Fibroblast of lung (primary cell): Measurements from ENCODE around the gene MYO5B. TPM values are rescaled to one million over a fixed set of nuclear protein-coding genes. Genes with fewer than 3 reads are reported as not detected.

Experiments used
- DNase-seq, 2 donors: peaks; one replicate each; pipeline versions ENCODE4 v3.0.0 to v3.0.0-alpha.2; 2010; ENCODE audit warnings: low read depth in 2 of 2
- H2AFZ ChIP-seq: 2 replicates; pipeline ENCODE4 v1.5.1; 2012; ENCODE audit warnings: low read length, control low read depth, inconsistent platforms
- H3K27ac ChIP-seq: 2 replicates; pipeline ENCODE4 v1.5.1; 2011; ENCODE audit warnings: low read length, control low read depth; ENCODE audit not compliant: insufficient read depth
- H3K27me3 ChIP-seq: 2 replicates; pipeline ENCODE4 v1.5.1; 2011; ENCODE audit warnings: mild to moderate bottlenecking, low read length; ENCODE audit not compliant: control insufficient read depth, insufficient read depth
- H3K36me3 ChIP-seq: 2 replicates; pipeline ENCODE4 v1.5.1; 2011; ENCODE audit warnings: low read length; ENCODE audit not compliant: control insufficient read depth, insufficient read depth
- H3K4me1 ChIP-seq: 2 replicates; pipeline ENCODE4 v1.5.1; 2011; ENCODE audit warnings: low read length; ENCODE audit not compliant: control insufficient read depth, insufficient read depth; ENCODE audit errors: extremely low read depth
- H3K4me2 ChIP-seq: 2 replicates; pipeline ENCODE4 v1.5.1; 2011; ENCODE audit warnings: low read length, control low read depth; ENCODE audit not compliant: insufficient read depth; ENCODE audit errors: extremely low read depth
- H3K4me3 ChIP-seq, 4 experiments: fragments of 200-600 bp in 1 of 4; sonication (generic) in 1 of 4; replicated peaks in 1 of 4; 2 replicates each; pipeline ENCODE4 v1.5.1; 2011 to 2016; ENCODE audit warnings: low read length in 4 of 4, low read depth in 3 of 4, mild to moderate bottlenecking in 3 of 4, control low read depth in 2 of 4, inconsistent platforms in 1 of 4, mixed read lengths in 1 of 4; ENCODE audit not compliant: insufficient read depth in 1 of 4; ENCODE audit errors: control extremely low read depth in 1 of 4
- H3K79me2 ChIP-seq: 2 replicates; pipeline ENCODE4 v1.5.1; 2012; ENCODE audit warnings: mild to moderate bottlenecking, low read length, inconsistent platforms; ENCODE audit not compliant: control insufficient read depth, insufficient read depth
- H3K9ac ChIP-seq: 2 replicates; pipeline ENCODE4 v1.5.1; 2011; ENCODE audit warnings: mild to moderate bottlenecking, low read length, control low read depth; ENCODE audit not compliant: insufficient read depth
- H3K9me3 ChIP-seq: 2 replicates; pipeline ENCODE4 v1.5.1; 2012; ENCODE audit warnings: low read depth, low read length; ENCODE audit not compliant: control insufficient read depth, insufficient read depth
- H4K20me1 ChIP-seq: 2 replicates; pipeline ENCODE4 v1.5.1; 2011; ENCODE audit warnings: low read length; ENCODE audit not compliant: control insufficient read depth, insufficient read depth; ENCODE audit errors: extremely low read depth
- CTCF ChIP-seq, 2 donors: IDR thresholded peaks in 1 of 2; conservative IDR thresholded peaks in 1 of 2; 1 replicate in 1 of 2; 2 replicates in 1 of 2; pipeline ENCODE4 v1.5.1; 2011 to 2012; ENCODE audit warnings: low read length in 2 of 2, control low read depth in 1 of 2, inconsistent platforms in 1 of 2, low read depth in 1 of 2, mild to moderate bottlenecking in 1 of 2
- EZH2 ChIP-seq: IDR thresholded peaks from 2 replicates; pipeline ENCODE4 v1.5.1; 2012; ENCODE audit warnings: low read length, control low read depth, mild to moderate bottlenecking; ENCODE audit errors: missing control alignments
- polyA plus RNA-seq, 2 donors: library from polyadenylated mRNA; depleted of rRNA in 1 of 2; stranded (reverse) in 1 of 2; unstranded in 1 of 2; fragments of >200 nt; gene quantifications; 2 replicates each; pipeline ENCODE4 v1.2.1, GENCODE V29; 2011 to 2012; ENCODE audit warnings: missing spikeins in 1 of 2
- total RNA-seq: library from RNA; depleted of rRNA; stranded (reverse); fragments of >200 nt; gene quantifications from 2 replicates; pipeline ENCODE4 v1.2.1, GENCODE V29; 2014

The MYO5B gene
- total and polyA plus RNA-seq, 2 donors (not counting 1 experiment from before 2014, with no cell fraction given), result under 0.01 to 0.06 TPM

- Histone ChIP-seq H3K27me3 (no peaks in the 10 kb centered on the region), H3K4me2 (no peak overlapping the region), H3K4me3 (no peak overlapping the region), H3K36me3 (no peaks in the 10 kb centered on the region), H2AFZ (no peak overlapping the region), H3K9ac (no peak overlapping the region), H3K79me2 (no peaks in the 10 kb centered on the region), H3K27ac (no peak overlapping the region), H3K9me3 (no peaks in the 10 kb centered on the region), H4K20me1 (no peaks in the 10 kb centered on the region), H3K4me1 (no peaks in the 10 kb centered on the region)
- DNase-seq, result no peak
- TF ChIP-seq CTCF (conservative IDR thresholded peaks at IDR 0.05 in 1 of 2, IDR thresholded peaks at IDR 0.05 in 1 of 2; ENCODE audit: low read depth in 1 of 2, low read length in 2 of 2) (no peak), EZH2 (no peak)
These were observed 206.8 kb downstream of the MYO5B start for GRCh38 chr18:49988101-49988500.

GRCh38 chr18:49985236-49985635 is 209.7 kb downstream of the MYO5B start:
- no peaks in the 10 kb centered on the region for H3K27me3 ChIP-seq
- no peak for TF ChIP-seq CTCF (conservative IDR thresholded peaks at IDR 0.05 in 1 of 2, IDR thresholded peaks at IDR 0.05 in 1 of 2; ENCODE audit: low read depth in 1 of 2, low read length in 2 of 2)
- no peak for TF ChIP-seq EZH2
- H3K9ac ChIP-seq, result no peak overlapping the region
- H3K27ac ChIP-seq, result no peak overlapping the region
- no peak overlapping the region for H3K4me2 ChIP-seq
- DNase-seq, result no peak
- H3K36me3 ChIP-seq, result no peaks in the 10 kb centered on the region
- H3K4me1 ChIP-seq, result no peaks in the 10 kb centered on the region
- no peaks in the 10 kb centered on the region for H4K20me1 ChIP-seq
- H2AFZ ChIP-seq, result no peak overlapping the region
- no peak overlapping the region for H3K4me3 ChIP-seq
- no peaks in the 10 kb centered on the region for H3K9me3 ChIP-seq
- H3K79me2 ChIP-seq, result no peaks in the 10 kb centered on the region

GRCh38 chr18:49980896-49981295 is 214.1 kb downstream of the MYO5B start:
- Histone ChIP-seq H3K4me1 (no peaks in the 10 kb centered on the region), H4K20me1 (no peaks in the 10 kb centered on the region), H3K4me2 (no peak overlapping the region), H3K27ac (no peak overlapping the region), H3K36me3 (no peaks in the 10 kb centered on the region), H3K4me3 (no peak overlapping the region), H3K9me3 (no peaks in the 10 kb centered on the region), H3K79me2 (no peaks in the 10 kb centered on the region), H3K9ac (no peak overlapping the region), H2AFZ (no peak overlapping the region), H3K27me3 (no peaks in the 10 kb centered on the region)
- TF ChIP-seq EZH2, result no peak
- TF ChIP-seq CTCF (conservative IDR thresholded peaks at IDR 0.05 in 1 of 2, IDR thresholded peaks at IDR 0.05 in 1 of 2; ENCODE audit: low read depth in 1 of 2, low read length in 2 of 2), result no peak
- no peak for DNase-seq
